Measurements from ENCODE around the gene OBI1. TPM values are rescaled to one million over a fixed set of nuclear protein-coding genes. Genes with fewer than 3 reads are reported as not detected.

Gene OBI1
- total and polyA plus RNA-seq, 10 of the 15 experiments (the other 5 are each of a cell fraction or from before 2014, with no cell fraction given), result 15.5 to 34.2 (median 22.0) TPM

GRCh38 chr13:78632996-78633395 is 26.0 kb downstream of the OBI1 start:
- Histone ChIP-seq H3K4me3 (no peak overlapping the region), H3K4me1 (ENCODE audit: control insufficient read depth, insufficient read depth, low read length) (no peaks in the 10 kb centered on the region), H2AFZ (ENCODE audit: control insufficient read depth, low read depth, low read length) (no peak overlapping the region), H3K36me3 (ENCODE audit: control insufficient read depth in 2 of 2, insufficient read depth in 2 of 2, low read length in 1 of 2) (peaks cover 1 to 19% of the 10 kb centered on the region in 2 experiments; a peak in 2 of 4 replicates), H3K9ac (ENCODE audit: control insufficient read depth, insufficient read depth, low read length) (no peak overlapping the region), H4K20me1 (ENCODE audit: control insufficient read depth, insufficient read depth) (no peaks in the 10 kb centered on the region), H3K27me3 (replicated peaks in 1 of 2; ENCODE audit: control insufficient read depth in 2 of 2, insufficient read depth in 2 of 2, low read length in 1 of 2) (no peaks in the 10 kb centered on the region), H3K4me2 (ENCODE audit: control insufficient read depth, insufficient read depth) (no peak overlapping the region), H3K9me3 (replicated peaks; ENCODE audit: control insufficient read depth, insufficient read depth, low read length) (no peaks in the 10 kb centered on the region), H3K79me2 (ENCODE audit: control insufficient read depth, insufficient read depth, low read length) (no peaks in the 10 kb centered on the region), H3K27ac (ENCODE audit: control insufficient read depth, insufficient read depth) (no peak overlapping the region)
- ChIA-PET CTCF (interaction anchor here (1.0 to 1.2 kb wide), 2 partner anchors 12 to 391 kb away, joined by 3 to 4 read pairs; no protein-coding TSS in a partner anchor), SMC1A (ENCODE audit: uncharacterized antibody, unreplicated experiment) (interaction anchor here (0.8 to 1.7 kb wide), 3 partner anchors 12 to 264 kb away, joined by 3 to 5 read pairs (median 3); no protein-coding TSS in a partner anchor), POLR2A (no interaction called here), RAD21 (ENCODE audit: unreplicated experiment) (no interaction called here)
- DNase-seq (ENCODE audit: low read depth, low spot score), result no peak
- 99% methylated on average over 4 of the region's 4 CpGs for WGBS (ENCODE audit: insufficient coverage, insufficient replicate concordance, low lambda C conversion rate, missing lambda C conversion rate)
- no peak for FAIRE-seq
- ATAC-seq, result no peak
- in situ Hi-C loops (cut with MboI), result loop anchor here (25.0 kb wide), 1 partner anchor 1621 kb away; no protein-coding TSS in a partner anchor
- TF ChIP-seq BCLAF1 (IDR thresholded peaks at IDR 0.05) (no peak), ETV6 (conservative IDR thresholded peaks at IDR 0.05 in 1 of 2, IDR thresholded peaks at IDR 0.05 in 1 of 2; ENCODE audit: borderline replicate concordance in 1 of 2, low read depth in 1 of 2) (no peak), NR2C1 (IDR thresholded peaks at IDR 0.05) (no peak), E2F8 (IDR thresholded peaks at IDR 0.05; ENCODE audit: low read depth, partially characterized antibody) (no peak), POU2F2 (IDR thresholded peaks at IDR 0.05; ENCODE audit: borderline replicate concordance, low read depth, low read length) (no peak), TCF7 (IDR thresholded peaks at IDR 0.05; ENCODE audit: borderline replicate concordance) (no peak), PBX3 (IDR thresholded peaks at IDR 0.05; ENCODE audit: insufficient replicate concordance, low read depth, low read length) (no peak), CREB1 (IDR thresholded peaks at IDR 0.05; ENCODE audit: low read depth) (no peak), IRF3 (IDR thresholded peaks at IDR 0.05) (no peak), NR2F1 (conservative IDR thresholded peaks at IDR 0.05) (no peak), ZNF24 (IDR thresholded peaks at IDR 0.05) (no peak), YBX1 (IDR thresholded peaks at IDR 0.05) (no peak), CTCF (IDR thresholded peaks at IDR 0.05 in 2 of 3, conservative IDR thresholded peaks at IDR 0.05 in 1 of 3; ENCODE audit: control insufficient read depth in 2 of 3, extremely low read depth in 1 of 3, insufficient read depth in 1 of 3, low read depth in 3 of 3, low read length in 3 of 3) (no peak)
- intact Hi-C loops (cut with micrococcal nuclease; ENCODE audit: unreplicated experiment), result no loop called here
- no TSS peak for BruUV-seq (replicated peaks)
